GM12801 (cell line): ENCODE results near the gene CD226.

Experiments used
- CTCF ChIP-seq: IDR thresholded peaks from one replicate; pipeline ENCODE4 v1.5.1; 2011; ENCODE audit warnings: control low read depth; ENCODE audit not compliant: insufficient read length; ENCODE audit errors: extremely low read depth

The CD226 gene

GRCh38 chr18:69982417-69982816 is 34.7 kb upstream of the CD226 start:
- TF ChIP-seq CTCF, result no peak

- no peak for TF ChIP-seq CTCF
These were observed 34.3 kb upstream of the CD226 start for GRCh38 chr18:69981948-69982347.

- no peak for TF ChIP-seq CTCF
These were observed 33.5 kb upstream of the CD226 start for GRCh38 chr18:69980982-69981804.

- no peak for TF ChIP-seq CTCF
These were observed 32.8 kb upstream of the CD226 start for GRCh38 chr18:69980509-69980908.

GRCh38 chr18:69978732-69979715 is 31.4 kb upstream of the CD226 start:
- TF ChIP-seq CTCF, result no peak

- no peak for TF ChIP-seq CTCF
These were observed 26.7 kb upstream of the CD226 start for GRCh38 chr18:69974365-69974764.

- no peak for TF ChIP-seq CTCF
These were observed 21.8 kb upstream of the CD226 start for GRCh38 chr18:69969491-69969890.
